HG02870 (cell line): ENCODE measurements around the gene SPEG.

Experiments
- ATAC-seq: cut with Tn5 transposase; IDR thresholded peaks from one replicate; pipeline ENCODE4 v1.9.1; 2021; ENCODE audit warnings: mild to moderate bottlenecking, moderate library complexity; ENCODE audit not compliant: unreplicated experiment

SPEG gene

DNA sequence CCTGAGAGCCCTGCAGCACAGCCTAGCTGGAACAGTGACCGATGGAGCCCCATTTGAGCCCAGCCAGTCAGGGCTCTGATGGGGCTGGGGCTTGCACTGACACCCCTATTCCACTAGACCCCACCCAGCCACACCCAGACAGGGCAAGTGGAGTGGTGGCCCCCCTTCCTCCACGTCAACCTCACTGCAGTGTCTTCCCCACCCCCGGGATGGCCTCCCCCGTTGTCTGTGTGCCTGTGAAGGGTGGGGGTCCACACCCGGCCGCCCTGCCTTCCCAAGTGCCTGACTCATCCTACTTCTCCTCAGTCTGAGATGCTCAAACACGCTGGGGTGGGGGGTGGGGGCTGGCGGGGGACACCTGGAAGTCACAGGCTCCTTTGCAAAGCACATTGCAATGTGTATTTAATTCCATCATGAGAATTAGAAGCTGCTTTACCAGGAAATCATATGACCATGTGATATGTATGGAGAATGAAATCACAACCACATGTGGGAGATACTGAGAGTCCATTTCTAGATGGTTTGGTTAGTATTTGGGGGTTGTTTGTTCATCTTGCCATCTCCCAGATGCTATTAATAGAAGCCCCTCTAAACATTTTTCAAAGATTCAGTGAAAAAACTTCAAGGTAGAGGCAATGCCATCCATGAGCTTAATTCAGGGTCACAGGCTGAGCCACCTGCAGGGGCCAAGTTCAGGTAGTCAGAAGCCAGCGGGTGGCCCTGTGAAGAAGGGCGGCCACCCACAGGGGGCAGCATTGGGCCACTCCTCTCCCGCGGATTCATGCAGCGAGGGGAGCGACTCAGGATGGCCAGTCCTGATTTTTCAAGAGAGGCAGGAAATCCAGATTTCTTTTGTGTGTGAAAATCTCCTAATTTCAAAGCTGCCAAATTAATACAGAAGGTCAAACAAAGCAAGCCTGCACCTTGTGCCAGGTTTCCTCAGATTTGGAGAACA lies 41.3 kb downstream of the SPEG start:
- no peak for ATAC-seq

DNA sequence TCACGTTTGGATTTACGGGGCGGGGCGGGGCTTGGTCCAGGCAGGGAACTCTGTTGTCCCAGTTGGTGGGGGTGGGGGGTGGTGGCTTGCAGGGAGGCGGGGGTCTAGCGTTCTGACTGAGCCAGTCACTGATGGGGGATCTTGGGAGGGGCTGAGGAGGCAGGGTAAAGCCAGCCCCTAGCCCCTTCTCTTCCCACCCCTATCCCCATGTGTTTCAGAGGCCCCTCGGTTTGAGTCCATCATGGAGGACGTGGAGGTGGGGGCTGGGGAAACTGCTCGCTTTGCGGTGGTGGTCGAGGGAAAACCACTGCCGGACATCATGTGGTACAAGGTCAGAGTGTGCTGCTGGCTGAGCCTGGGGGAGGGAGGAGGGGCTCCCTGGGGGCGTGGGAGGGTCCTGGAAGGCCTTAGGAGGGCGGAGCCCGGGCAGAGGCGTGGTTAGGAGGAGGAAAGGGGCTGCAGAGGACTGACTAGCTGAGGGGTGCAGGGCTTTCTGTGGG lies 42.1 kb downstream of the SPEG start:
- ATAC-seq, result no peak

GRCh38 chr2:219477179-219477578 lies 42.5 kb downstream of the SPEG start:
- no peak for ATAC-seq

- ATAC-seq, result no peak
Measured at GRCh38 chr2:219477815-219478214, 43.2 kb downstream of the SPEG start.

DNA sequence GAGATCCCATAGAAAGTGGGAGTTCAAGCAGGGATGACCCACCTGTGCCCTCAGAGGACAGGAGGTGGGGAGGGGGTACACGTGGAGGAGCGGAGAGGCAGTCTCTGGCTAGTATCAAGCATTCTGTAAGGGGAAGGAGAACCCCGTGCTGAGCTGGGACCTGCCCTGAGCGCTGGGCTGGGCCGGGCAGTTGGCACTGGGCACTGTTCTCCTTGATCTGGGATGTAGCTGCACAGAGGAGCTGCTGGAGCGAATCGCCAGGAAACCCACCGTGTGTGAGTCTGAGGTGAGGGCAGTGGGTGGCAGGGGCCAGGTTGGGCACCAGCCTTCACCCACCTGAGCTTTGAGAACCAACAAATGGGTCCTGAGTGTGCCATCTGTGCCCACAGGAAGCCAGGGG lies 44.3 kb downstream of the SPEG start:
- ATAC-seq, result no peak

- no peak for ATAC-seq
Measured at GRCh38 chr2:219480004-219480403, 45.4 kb downstream of the SPEG start.

DNA sequence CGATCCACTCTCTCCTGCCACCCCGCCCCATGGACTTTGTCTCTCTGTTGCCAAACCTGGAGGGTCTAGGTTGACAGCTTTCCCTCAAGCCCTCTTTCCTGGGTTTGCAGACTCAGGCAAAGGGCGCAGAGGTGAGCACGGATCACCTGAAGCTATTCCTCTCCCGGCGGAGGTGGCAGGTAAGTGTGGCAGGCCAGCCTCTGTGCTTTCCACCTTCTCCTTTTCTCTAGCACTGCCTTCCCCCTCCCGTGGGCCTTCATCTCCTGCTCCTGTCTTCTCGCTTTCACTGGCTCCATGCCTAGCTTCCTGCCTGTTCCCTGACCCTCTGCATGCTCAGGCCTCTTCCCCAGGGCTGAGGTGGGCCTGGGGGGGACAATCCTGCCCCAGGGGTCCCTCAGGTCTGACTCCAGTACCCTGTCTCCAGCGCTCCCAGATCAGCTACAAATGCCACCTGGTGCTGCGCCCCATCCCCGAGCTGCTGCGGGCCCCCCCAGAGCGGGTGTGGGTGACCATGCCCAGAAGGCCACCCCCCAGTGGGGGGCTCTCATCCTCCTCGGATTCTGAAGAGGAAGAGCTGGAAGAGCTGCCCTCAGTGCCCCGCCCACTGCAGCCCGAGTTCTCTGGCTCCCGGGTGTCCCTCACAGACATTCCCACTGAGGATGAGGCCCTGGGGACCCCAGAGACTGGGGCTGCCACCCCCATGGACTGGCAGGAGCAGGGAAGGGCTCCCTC lies 48.2 kb downstream of the SPEG start:
- ATAC-seq, result no peak

DNA sequence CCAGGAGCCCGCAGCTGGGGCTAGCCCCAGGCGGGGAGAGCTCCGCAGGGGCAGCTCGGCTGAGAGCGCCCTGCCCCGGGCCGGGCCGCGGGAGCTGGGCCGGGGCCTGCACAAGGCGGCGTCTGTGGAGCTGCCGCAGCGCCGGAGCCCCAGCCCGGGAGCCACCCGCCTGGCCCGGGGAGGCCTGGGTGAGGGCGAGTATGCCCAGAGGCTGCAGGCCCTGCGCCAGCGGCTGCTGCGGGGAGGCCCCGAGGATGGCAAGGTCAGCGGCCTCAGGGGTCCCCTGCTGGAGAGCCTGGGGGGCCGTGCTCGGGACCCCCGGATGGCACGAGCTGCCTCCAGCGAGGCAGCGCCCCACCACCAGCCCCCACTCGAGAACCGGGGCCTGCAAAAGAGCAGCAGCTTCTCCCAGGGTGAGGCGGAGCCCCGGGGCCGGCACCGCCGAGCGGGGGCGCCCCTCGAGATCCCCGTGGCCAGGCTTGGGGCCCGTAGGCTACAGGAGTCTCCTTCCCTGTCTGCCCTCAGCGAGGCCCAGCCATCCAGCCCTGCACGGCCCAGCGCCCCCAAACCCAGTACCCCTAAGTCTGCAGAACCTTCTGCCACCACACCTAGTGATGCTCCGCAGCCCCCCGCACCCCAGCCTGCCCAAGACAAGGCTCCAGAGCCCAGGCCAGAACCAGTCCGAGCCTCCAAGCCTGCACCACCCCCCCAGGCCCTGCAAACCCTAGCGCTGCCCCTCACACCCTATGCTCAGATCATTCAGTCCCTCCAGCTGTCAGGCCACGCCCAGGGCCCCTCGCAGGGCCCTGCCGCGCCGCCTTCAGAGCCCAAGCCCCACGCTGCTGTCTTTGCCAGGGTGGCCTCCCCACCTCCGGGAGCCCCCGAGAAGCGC lies 49.1 kb downstream of the SPEG start:
- ATAC-seq, result no peak

GRCh38 chr2:219484343-219485200 lies 49.9 kb downstream of the SPEG start:
- no peak for ATAC-seq

DNA sequence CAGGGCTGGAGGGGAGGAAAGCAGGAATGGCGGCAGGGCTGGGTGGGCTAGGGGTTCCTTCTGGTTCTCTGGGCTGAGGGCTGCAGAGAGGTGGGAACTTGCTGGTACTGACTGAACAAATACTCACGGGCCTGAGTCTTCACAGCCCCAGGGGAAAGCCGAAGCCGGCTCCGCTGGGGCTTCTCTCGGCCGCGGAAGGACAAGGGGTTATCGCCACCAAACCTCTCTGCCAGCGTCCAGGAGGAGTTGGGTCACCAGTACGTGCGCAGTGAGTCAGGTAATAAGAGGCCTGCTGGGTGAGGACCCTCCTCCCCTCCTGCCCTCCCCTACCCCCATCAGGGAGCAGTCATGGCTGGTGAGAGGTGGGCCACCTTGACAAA lies 50.5 kb downstream of the SPEG start:
- no peak for ATAC-seq

GRCh38 chr2:219486380-219486959 lies 51.8 kb downstream of the SPEG start:
- ATAC-seq, result no peak

GRCh38 chr2:219488149-219488843 lies 53.7 kb downstream of the SPEG start:
- ATAC-seq, result no peak

- ATAC-seq, result no peak
Measured at GRCh38 chr2:219488844-219489194, 54.2 kb downstream of the SPEG start.

GRCh38 chr2:219489315-219489714 lies 54.7 kb downstream of the SPEG start:
- no peak for ATAC-seq

GRCh38 chr2:219490186-219490585 lies 55.5 kb downstream of the SPEG start:
- ATAC-seq, result no peak

DNA sequence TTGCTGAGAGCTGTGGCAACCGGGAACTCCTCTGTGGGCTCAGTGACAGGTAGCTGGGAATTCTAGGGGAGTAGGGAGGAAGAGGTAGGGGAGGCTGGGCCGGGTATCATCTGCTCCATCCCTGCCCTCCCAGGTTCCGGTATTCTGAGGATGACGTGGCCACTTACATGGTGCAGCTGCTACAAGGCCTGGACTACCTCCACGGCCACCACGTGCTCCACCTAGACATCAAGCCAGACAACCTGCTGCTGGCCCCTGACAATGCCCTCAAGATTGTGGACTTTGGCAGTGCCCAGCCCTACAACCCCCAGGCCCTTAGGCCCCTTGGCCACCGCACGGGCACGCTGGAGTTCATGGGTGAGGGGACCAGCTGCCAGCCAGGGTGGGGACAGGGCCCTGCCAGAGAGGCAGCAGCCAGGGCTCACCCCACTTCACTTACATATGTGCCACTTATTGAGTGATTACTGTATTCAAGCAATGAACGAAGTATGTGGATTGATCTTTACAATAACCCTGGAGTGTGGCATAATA lies 56.0 kb downstream of the SPEG start:
- ATAC-seq, result no peak

- ATAC-seq, result no peak
Measured at GRCh38 chr2:219491278-219491963, 56.8 kb downstream of the SPEG start.

- ATAC-seq, result no peak
Measured at GRCh38 chr2:219492575-219492974, 57.9 kb downstream of the SPEG start.
